ENCODE measurements around the gene NAP1L4. TPM values are rescaled to one million over a fixed set of nuclear protein-coding genes. Genes with fewer than 3 reads are reported as not detected.

Gene NAP1L4
- polyA plus RNA-seq, 1 of the 3 experiments (the other 2 are of a cell fraction): 104 TPM

- TF ChIP-seq EZH2phosphoT487 (IDR thresholded peaks at IDR 0.05; ENCODE audit: borderline replicate concordance, low read depth) (no peak), POLR2AphosphoS5 (IDR thresholded peaks at IDR 0.05; ENCODE audit: low read depth, low read length) (no peak), TCF12 (IDR thresholded peaks at IDR 0.05) (no peak), SMC3 (IDR thresholded peaks at IDR 0.05; ENCODE audit: low read depth, low read length) (no peak), GATA2 (CRISPR knock-in tag; IDR thresholded peaks at IDR 0.05) (no peak), NRF1 (IDR thresholded peaks at IDR 0.05; ENCODE audit: low read depth, low read length) (no peak), CHD2 (IDR thresholded peaks at IDR 0.05; ENCODE audit: low read length, partially characterized antibody) (no peak), FOXM1 (IDR thresholded peaks at IDR 0.05; ENCODE audit: low read depth) (no peak), TEAD4 (IDR thresholded peaks at IDR 0.05; ENCODE audit: borderline replicate concordance, insufficient read depth) (no peak), YY1 (IDR thresholded peaks at IDR 0.05; ENCODE audit: low read depth) (no peak), MEF2A (IDR thresholded peaks at IDR 0.05; ENCODE audit: borderline replicate concordance, low read depth) (no peak), SIN3A (IDR thresholded peaks at IDR 0.05; ENCODE audit: borderline replicate concordance, low read depth, low read length) (no peak), MXI1 (IDR thresholded peaks at IDR 0.05; ENCODE audit: low read depth, low read length) (no peak), JUND (IDR thresholded peaks at IDR 0.05) (no peak), EP300 (IDR thresholded peaks at IDR 0.05; ENCODE audit: borderline replicate concordance in 1 of 2, low read depth in 1 of 2, low read length in 1 of 2) (no peak), IRF3 (IDR thresholded peaks at IDR 0.05; ENCODE audit: low read depth, low read length) (no peak)
- TF ChIP-seq, protein P1, sequence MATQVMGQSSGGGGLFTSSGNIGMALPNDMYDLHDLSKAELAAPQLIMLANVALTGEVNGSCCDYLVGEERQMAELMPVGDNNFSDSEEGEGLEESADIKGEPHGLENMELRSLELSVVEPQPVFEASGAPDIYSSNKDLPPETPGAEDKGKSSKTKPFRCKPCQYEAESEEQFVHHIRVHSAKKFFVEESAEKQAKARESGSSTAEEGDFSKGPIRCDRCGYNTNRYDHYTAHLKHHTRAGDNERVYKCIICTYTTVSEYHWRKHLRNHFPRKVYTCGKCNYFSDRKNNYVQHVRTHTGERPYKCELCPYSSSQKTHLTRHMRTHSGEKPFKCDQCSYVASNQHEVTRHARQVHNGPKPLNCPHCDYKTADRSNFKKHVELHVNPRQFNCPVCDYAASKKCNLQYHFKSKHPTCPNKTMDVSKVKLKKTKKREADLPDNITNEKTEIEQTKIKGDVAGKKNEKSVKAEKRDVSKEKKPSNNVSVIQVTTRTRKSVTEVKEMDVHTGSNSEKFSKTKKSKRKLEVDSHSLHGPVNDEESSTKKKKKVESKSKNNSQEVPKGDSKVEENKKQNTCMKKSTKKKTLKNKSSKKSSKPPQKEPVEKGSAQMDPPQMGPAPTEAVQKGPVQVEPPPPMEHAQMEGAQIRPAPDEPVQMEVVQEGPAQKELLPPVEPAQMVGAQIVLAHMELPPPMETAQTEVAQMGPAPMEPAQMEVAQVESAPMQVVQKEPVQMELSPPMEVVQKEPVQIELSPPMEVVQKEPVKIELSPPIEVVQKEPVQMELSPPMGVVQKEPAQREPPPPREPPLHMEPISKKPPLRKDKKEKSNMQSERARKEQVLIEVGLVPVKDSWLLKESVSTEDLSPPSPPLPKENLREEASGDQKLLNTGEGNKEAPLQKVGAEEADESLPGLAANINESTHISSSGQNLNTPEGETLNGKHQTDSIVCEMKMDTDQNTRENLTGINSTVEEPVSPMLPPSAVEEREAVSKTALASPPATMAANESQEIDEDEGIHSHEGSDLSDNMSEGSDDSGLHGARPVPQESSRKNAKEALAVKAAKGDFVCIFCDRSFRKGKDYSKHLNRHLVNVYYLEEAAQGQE (IDR thresholded peaks at IDR 0.05; ENCODE audit: low read depth, low read length): no peak
- TF ChIP-seq, protein P2, sequence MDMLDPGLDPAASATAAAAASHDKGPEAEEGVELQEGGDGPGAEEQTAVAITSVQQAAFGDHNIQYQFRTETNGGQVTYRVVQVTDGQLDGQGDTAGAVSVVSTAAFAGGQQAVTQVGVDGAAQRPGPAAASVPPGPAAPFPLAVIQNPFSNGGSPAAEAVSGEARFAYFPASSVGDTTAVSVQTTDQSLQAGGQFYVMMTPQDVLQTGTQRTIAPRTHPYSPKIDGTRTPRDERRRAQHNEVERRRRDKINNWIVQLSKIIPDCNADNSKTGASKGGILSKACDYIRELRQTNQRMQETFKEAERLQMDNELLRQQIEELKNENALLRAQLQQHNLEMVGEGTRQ (IDR thresholded peaks at IDR 0.05; ENCODE audit: borderline replicate concordance, low read depth, low read length): no peak
- TF ChIP-seq, protein P3, sequence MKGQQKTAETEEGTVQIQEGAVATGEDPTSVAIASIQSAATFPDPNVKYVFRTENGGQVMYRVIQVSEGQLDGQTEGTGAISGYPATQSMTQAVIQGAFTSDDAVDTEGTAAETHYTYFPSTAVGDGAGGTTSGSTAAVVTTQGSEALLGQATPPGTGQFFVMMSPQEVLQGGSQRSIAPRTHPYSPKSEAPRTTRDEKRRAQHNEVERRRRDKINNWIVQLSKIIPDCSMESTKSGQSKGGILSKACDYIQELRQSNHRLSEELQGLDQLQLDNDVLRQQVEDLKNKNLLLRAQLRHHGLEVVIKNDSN (IDR thresholded peaks at IDR 0.05; ENCODE audit: borderline replicate concordance, low read depth): no peak
- DNase-seq: no peak
- Histone ChIP-seq H2AFZ (ENCODE audit: low read depth) (no peak overlapping the region), H3F3A (replicated peaks; ENCODE audit: insufficient read depth) (peaks cover 4% of the 10 kb centered on the region), H3K36me3 (replicated peaks in 1 of 2; ENCODE audit: control insufficient read depth in 1 of 2, insufficient read depth in 2 of 2, low read length in 1 of 2) (no peaks in the 10 kb centered on the region), H3K79me2 (ENCODE audit: insufficient read depth) (no peaks in the 10 kb centered on the region), H3K9me3 (no peaks in the 10 kb centered on the region), H3K27ac (ENCODE audit: low read depth in 2 of 2, low read length in 1 of 2) (no peak overlapping the region), H3K27me3 (ENCODE audit: insufficient read depth) (no peaks in the 10 kb centered on the region), H3K4me2 (no peak overlapping the region), H3K4me3 (ENCODE audit: low read depth in 2 of 2, low read length in 1 of 2) (no peak overlapping the region), H3K9ac (no peak overlapping the region), H3K9me2 (no peaks in the 10 kb centered on the region), H3K4me1 (ENCODE audit: control insufficient read depth in 1 of 2, insufficient read depth in 2 of 2, low read depth in 1 of 2, low read length in 1 of 2) (peaks cover 14 to 17% of the 10 kb centered on the region in 2 experiments; a peak in 3 of 4 replicates), H4K20me1 (ENCODE audit: insufficient read depth) (no peaks in the 10 kb centered on the region)
- CTCF ChIA-PET: interaction anchor here (1.6 to 16.8 kb wide), 2 partner anchors 359 to 476 kb away, joined by 7 to 1016 read pairs; no protein-coding TSS in a partner anchor
- POLR2A ChIA-PET: no interaction called here
- 65% methylated on average over 7 of the region's 9 CpGs for WGBS (ENCODE audit: low lambda C conversion rate)
Measured at GRCh38 chr11:2896047-2896446, 96.1 kb downstream of the NAP1L4 start.

Small RNA genes within 50 kb of the gene (small RNA-seq; reads per million reads assigned to genes)
- gene SNORA54: 0 to 16.4 (median 1.1) reads per million in 7 experiments

Other genes starting within 250 kb of the NAP1L4 start
- 1.1 and 1.6 TPM in 2 replicates for gene CDKN1C, start 106.6 kb downstream of the NAP1L4 start, polyA plus RNA-seq (2012; rRNA removed)
- 16.2 and 23.6 TPM in 2 replicates for gene PHLDA2, start 62.9 kb downstream of the NAP1L4 start, polyA plus RNA-seq (2012; rRNA removed)
- 52.1 and 65.2 TPM in 2 replicates for gene CARS1, start 65.1 kb upstream of the NAP1L4 start, polyA plus RNA-seq (2012; rRNA removed)
- 7.8 and 10.9 TPM in 2 replicates for gene OSBPL5, start 173.0 kb upstream of the NAP1L4 start, polyA plus RNA-seq (2012; rRNA removed)
- not detected in 2 replicates for gene MRGPRG, start 226.5 kb upstream of the NAP1L4 start, polyA plus RNA-seq (2012; rRNA removed)
- not detected in 2 replicates for gene MRGPRE, start 240.1 kb upstream of the NAP1L4 start, polyA plus RNA-seq (2012; rRNA removed)

Measured in SK-N-SH (cell line).